ENCODE results near the gene GABRB3. TPM values are rescaled to one million over a fixed set of nuclear protein-coding genes. Genes with fewer than 3 reads are reported as not detected.

GABRB3 gene
- total RNA-seq, 4 donors from 2014 or later, result 15.0 to 46.7 (median 20.6) TPM

DNA sequence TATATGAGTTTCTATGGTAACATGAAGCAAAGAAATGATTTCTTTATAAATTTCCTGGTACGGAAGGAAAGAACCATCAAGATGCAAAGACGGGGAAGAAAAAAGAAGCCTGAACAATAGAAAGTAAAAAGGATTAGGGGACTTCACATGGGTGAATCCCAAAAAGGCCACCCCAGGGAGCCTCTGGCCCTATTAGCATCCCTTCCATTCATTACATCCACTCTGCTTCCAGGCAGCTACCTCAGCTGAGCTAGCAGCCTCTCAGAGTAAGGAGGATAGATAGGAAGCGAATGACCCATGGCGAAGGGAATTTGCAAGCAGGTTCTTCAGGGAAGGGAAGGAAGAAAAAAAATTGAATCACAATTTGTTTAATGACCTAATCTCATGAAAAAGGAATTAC, 81.6 kb downstream of the GABRB3 start:
- WGBS, 2 donors, result 73 to 86% methylated on average over 4 of the region's 4 CpGs
- Histone ChIP-seq H3K36me3 (no peaks in the 10 kb centered on the region), H3K27ac (no peak overlapping the region), H3K27me3 (no peaks in the 10 kb centered on the region), H3K9me3 (no peaks in the 10 kb centered on the region), H3K4me3 (replicated peaks in 1 of 3) (no peak overlapping the region), H3K4me1 (peaks cover 7 to 13% of the 10 kb centered on the region in 2 donors)
- intact Hi-C loops (cut with DNase I), result no loop called here
- no peak for TF ChIP-seq CTCF (IDR thresholded peaks at IDR 0.05)
- no peak for TF ChIP-seq POLR2A (IDR thresholded peaks at IDR 0.05)
- no peak for DNase-seq

DNA sequence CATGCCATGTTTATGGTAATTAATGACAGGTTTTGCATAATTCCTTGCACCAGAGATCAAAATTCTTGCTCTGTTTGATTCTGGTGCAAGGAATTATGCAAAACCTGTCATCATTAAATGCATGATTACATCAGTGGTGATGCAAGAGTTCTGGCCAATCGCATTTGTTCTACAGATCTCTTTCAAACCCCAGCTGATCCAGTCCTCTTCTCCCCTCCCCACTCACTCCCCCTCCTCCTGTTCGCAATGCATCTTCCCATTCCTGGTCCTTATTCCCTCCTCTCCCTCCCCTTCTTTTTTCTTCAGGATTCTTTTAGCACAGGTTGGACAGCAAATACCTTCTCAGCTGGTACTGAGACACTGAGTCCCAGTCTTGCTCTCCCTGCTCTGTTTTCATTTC, 82.1 kb downstream of the GABRB3 start:
- Histone ChIP-seq H3K36me3 (no peaks in the 10 kb centered on the region), H3K27ac (no peak overlapping the region), H3K27me3 (no peaks in the 10 kb centered on the region), H3K4me1 (peaks cover 7 to 13% of the 10 kb centered on the region in 2 donors), H3K4me3 (replicated peaks in 1 of 3) (no peak overlapping the region), H3K9me3 (no peaks in the 10 kb centered on the region)
- WGBS, 2 donors, result 71 to 79% methylated on average over 2 of the region's 2 CpGs
- no peak for TF ChIP-seq CTCF (IDR thresholded peaks at IDR 0.05)
- TF ChIP-seq POLR2A (IDR thresholded peaks at IDR 0.05), result no peak
- intact Hi-C loops (cut with DNase I), result no loop called here
- DNase-seq, result no peak

GRCh38 chr15:26689462-26689861, 83.4 kb downstream of the GABRB3 start:
- Histone ChIP-seq H3K9me3 (no peaks in the 10 kb centered on the region), H3K27me3 (no peaks in the 10 kb centered on the region), H3K27ac (no peak overlapping the region), H3K36me3 (no peaks in the 10 kb centered on the region), H3K4me3 (replicated peaks in 1 of 3) (no peak overlapping the region), H3K4me1 (peaks cover 7 to 13% of the 10 kb centered on the region in 2 donors)
- intact Hi-C loops (cut with DNase I), result no loop called here
- 73 to 76% methylated on average over 7 of the region's 7 CpGs for WGBS, 2 donors
- no peak for TF ChIP-seq POLR2A (IDR thresholded peaks at IDR 0.05)
- TF ChIP-seq CTCF (IDR thresholded peaks at IDR 0.05), result no peak
- DNase-seq, result no peak

DNA sequence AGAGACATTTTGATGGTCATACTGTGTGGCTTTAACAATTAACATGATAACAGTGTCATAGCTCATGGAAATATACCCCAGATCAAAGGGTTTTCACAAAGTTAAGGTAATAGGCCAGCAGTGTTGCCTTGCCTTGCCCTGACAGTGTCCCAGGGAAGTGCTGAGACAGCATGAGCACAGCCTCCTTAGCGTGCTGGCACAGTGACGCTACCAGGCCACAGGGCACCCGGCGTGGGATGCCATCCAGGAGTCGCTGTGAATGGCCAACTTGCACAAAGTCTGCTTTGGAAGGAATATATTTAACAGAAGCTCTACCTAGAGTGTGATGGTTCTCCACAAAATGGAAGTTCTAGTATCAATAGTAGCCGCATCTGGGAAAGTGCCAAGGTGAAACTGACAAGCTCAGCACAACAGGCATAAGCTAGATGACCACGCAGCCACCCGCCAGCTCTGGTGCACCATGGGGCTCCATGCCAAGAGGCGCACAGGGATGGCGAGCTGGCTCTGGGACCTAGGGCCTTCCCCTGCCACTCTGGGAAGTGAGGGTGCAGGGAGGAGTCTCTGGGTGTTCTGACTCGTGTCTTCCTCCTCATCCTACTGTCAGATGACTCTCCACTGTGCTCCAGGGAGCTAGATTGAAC, 86.2 kb downstream of the GABRB3 start:
- intact Hi-C loops (cut with DNase I), result no loop called here
- H3K27ac ChIP-seq, result no peak overlapping the region
- DNase-seq, result no peak

More for the DNA sequence above, 86.2 kb downstream of the GABRB3 start:
- Histone ChIP-seq H3K4me3 (replicated peaks in 1 of 3) (no peak overlapping the region), H3K9me3 (no peaks in the 10 kb centered on the region), H3K36me3 (no peaks in the 10 kb centered on the region), H3K4me1 (peaks cover 6 to 11% of the 10 kb centered on the region in 2 donors), H3K27me3 (no peaks in the 10 kb centered on the region)
- TF ChIP-seq POLR2A (IDR thresholded peaks at IDR 0.05) (no peak), CTCF (IDR thresholded peaks at IDR 0.05) (no peak)
- WGBS, 2 donors, result 84 to 90% methylated on average over 11 of the region's 11 CpGs

Data from thyroid gland (tissue), 4 donors.